HFF-Myc (cell line): ENCODE measurements around the gene ALKBH2.
A peak's percentile ranks its signal among the peaks of the same experiment; 100 is the strongest.

ENCODE experiments used
- DNase-seq: peaks from one replicate; pipeline ENCODE4 v3.0.0-alpha.2; 2011; ENCODE audit warnings: low read depth; ENCODE audit errors: extremely low read depth
- H3K4me3 ChIP-seq: replicated peaks from 2 replicates; pipeline ENCODE4 v1.5.1; 2011; ENCODE audit warnings: low read depth, mild to moderate bottlenecking, control low read depth, low read length
- TF ChIP-seq, protein P1 (sequence below): IDR thresholded peaks from 2 replicates; pipeline ENCODE4 v1.5.1; 2012; ENCODE audit warnings: mild to moderate bottlenecking, low read depth, low read length, control low read depth; ENCODE audit errors: missing control alignments

The ALKBH2 gene

GRCh38 chr12:109102491-109102890 is 9.2 kb upstream of the ALKBH2 start:
- DNase-seq: no peak
- no peak overlapping the region for H3K4me3 ChIP-seq
- TF ChIP-seq, protein P1, sequence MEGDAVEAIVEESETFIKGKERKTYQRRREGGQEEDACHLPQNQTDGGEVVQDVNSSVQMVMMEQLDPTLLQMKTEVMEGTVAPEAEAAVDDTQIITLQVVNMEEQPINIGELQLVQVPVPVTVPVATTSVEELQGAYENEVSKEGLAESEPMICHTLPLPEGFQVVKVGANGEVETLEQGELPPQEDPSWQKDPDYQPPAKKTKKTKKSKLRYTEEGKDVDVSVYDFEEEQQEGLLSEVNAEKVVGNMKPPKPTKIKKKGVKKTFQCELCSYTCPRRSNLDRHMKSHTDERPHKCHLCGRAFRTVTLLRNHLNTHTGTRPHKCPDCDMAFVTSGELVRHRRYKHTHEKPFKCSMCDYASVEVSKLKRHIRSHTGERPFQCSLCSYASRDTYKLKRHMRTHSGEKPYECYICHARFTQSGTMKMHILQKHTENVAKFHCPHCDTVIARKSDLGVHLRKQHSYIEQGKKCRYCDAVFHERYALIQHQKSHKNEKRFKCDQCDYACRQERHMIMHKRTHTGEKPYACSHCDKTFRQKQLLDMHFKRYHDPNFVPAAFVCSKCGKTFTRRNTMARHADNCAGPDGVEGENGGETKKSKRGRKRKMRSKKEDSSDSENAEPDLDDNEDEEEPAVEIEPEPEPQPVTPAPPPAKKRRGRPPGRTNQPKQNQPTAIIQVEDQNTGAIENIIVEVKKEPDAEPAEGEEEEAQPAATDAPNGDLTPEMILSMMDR: no peak

DNA sequence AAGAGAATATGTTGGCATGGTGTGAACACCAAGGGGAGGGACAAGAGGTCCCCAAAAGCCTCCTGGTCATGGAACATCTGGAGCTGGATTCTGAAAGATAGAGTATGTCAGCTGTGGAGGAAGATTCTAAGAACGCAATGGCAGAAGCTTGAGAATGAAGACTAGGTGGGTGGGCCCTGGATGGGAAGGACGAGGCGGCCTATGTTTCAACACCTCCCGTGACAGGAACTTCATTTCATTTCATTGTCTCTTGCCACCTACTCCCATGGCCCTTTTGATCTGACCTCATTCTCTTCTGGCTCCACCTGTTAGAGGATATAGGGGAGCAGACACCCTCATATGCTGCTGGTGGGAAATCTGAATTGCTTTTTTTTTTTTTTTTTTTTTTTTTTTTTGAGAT is 7.5 kb upstream of the ALKBH2 start:
- TF ChIP-seq, protein P1: no peak
- DNase-seq: no peak
- H3K4me3 ChIP-seq: no peak overlapping the region

DNA sequence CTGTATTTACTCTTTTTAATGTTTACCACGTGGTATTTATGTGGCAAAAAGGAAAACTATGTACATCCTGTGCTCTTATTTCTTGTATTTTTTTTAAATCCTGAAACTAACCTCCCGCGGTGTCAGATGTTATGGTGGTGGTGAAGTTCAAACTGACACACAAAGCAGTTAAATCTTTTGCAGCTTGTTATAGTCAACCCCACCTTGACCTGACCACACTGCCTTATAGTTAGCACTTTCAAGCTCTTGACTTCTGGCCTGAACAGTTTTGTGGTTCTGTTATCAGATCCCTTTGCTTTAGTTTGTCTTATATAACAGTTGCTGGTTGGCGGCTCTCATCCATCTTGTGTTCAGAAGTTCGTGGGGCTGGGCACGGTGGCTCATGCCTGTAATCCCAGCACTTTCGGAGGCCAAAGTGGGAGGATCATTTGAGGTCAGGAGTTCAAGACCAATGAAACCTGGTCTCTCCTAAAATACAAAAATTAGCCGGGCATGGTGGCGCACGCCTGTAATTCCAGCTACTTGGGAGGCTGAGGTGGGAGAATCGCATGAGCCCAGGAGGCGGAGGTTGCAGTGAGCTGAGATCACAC is 6.3 kb upstream of the ALKBH2 start:
- TF ChIP-seq, protein P1: no peak
- peak overlapping the region; percentile 81 for H3K4me3 ChIP-seq
- DNase-seq: no peak

- DNase-seq: no peak
- H3K4me3 ChIP-seq: peak overlapping the region; percentile 81
- TF ChIP-seq, protein P1: no peak
These were observed 5.4 kb upstream of the ALKBH2 start for GRCh38 chr12:109098651-109099050.

- peak overlapping the region; percentile 81 for H3K4me3 ChIP-seq
- DNase-seq: no peak
- TF ChIP-seq, protein P1: no peak
These were observed 4.9 kb upstream of the ALKBH2 start for GRCh38 chr12:109098183-109098604.

GRCh38 chr12:109097435-109098182 is 4.3 kb upstream of the ALKBH2 start, which contains the start of gene UNG:
Gene UNG (plus strand): TSS chr12:109097597. CDS start chr12:109097680, 83 bp downstream.
- DNase-seq: peak; percentile 78
- TF ChIP-seq, protein P1: no peak
- H3K4me3 ChIP-seq: peak within 1 kb of the TSS; percentile 81
